ENCODE measurements around the gene SIAH2.

Gene SIAH2

DNA sequence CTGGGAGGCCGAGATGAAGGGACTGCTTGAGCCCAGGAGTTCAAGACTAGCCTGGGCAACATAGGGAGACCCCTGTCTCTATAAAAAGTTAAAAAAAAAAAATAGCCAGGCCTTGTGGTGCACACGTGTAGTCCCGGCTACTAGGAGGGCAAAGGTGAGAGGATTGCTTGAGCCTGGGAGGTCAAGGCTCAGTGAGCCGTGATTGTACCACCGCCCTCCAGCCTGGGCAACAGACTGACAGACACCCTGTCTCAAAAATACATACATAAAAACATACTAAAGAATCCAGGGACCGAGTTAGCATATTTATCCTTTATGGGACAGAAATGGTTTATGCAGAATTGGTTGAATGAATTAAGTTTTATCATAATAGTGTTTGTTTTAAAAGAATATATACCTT is 13.7 kb downstream of the SIAH2 start:
- DNase-seq = no peak

DNA sequence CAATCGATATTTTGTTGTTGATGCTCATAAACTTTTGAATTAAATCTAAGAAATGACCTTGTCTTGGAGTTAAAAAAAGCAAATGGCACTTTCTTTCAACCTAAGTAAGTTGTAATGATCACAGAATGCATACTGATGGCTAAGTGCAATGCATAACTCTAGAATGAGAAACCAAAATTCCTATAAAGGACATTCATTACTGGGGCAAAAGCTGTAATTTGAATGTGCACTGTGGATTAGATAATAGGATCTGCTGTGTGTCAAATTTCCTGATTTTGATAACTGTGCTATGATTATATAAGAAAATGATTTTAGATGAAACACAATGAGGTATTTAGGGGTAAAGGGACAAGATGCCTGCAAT is 14.3 kb downstream of the SIAH2 start:
- no peak for DNase-seq

DNA sequence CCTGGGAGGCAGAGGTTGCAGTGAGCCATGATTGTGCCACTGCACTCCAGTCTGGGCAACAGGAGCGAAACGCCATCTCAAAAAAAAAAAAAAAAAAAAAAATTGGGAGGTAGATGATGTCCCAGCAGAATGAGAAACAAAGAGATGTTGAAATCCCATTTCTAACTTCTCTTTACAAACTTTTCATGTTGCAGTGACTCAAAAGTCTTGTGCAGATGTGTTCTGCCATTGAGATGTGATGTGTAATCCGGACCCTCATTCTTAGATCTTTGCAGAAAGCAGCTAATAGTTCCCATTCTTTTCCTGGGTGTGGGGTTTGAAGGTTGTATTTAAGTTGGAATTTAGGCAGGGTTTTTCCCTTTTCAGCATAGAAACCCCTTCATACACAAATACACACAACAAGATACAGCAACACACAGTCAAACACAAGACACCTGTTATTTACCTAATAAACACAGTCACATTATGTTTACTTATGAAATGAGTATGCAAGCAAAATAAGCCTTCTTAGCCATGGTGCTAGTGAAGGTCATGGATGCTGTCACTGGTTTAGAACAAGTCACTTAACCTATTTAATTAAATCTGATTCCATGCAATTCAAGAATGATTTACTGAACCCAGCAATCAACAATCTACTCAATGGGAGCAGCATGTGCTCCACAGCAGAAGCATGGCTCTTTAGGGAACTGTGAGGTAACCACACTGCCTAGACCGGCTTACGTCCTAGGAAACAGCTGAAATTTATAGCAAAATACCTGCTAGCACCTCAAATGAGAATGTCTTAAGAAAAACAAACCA is 14.9 kb downstream of the SIAH2 start:
- no peak for DNase-seq

DNA sequence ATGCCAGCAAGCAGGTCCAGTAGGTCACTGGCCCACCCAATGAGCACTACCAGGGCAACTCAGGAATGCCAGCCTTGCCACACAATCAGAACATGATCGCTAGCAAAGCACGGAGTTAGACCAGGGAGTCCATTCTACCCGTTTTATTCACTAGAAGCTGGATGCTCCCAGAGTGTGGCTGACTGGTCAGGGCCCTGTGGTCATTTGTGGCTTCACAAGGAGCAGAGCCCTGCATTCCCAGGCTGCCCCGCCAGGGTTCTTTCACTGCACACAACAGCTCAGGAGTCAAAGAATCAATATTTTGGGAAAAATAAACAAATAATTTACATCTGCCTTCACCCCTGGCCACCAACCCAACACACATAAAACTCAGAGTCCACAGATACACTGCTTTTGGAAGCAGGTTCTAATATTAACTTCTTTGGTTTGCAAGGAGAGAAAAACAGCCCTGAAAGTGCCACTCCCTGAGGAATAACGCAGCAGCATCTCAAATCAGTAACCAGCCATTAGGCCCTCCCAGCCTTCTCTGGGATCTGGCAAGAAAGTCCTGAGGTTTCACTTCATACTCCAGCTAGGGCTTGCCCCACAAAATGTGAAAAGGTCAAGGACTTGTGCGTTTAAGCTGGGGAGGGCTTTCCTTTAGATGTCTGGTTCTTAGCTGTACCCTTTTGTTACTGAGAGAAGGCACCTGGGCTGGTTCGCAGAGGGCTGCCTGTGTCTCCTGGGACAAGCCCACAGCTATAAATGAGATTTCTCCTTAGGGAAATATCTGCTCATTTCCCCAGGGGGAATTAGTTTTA is 16.0 kb downstream of the SIAH2 start:
- no peak for DNase-seq

DNA sequence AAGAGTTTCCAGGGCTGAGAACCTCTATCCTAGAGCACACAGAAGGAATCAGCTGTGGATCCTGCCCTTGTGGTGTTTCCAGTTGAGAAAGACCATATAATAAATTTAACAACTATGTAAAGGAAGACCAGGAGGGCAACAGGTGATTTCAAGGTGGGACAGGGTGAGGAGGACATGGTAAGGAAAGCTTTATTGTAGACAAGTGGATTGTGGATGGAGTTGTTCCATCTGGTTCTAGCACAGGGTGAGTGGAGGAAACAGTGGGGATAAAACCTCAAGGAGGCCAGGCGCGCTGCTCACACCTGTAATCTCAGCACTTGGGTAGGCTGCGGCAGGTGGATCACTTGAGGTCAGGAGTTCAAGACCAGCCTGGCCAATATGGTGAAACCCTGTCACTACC is 17.1 kb downstream of the SIAH2 start:
- no peak for DNase-seq

DNA sequence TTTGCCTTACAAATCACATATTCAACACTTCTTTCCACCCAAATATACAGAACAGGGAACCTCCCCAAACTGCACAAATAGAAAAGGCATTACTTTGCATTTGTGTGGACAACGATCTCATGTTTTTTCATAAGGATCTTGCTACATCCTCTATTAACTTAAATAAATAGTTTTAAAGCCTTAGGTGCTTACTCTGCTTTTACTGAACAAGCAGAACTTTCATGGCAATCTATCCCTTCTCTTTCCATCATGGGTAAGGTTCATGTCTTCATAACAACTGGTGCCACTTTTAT is 18.1 kb downstream of the SIAH2 start:
- DNase-seq = no peak

DNA sequence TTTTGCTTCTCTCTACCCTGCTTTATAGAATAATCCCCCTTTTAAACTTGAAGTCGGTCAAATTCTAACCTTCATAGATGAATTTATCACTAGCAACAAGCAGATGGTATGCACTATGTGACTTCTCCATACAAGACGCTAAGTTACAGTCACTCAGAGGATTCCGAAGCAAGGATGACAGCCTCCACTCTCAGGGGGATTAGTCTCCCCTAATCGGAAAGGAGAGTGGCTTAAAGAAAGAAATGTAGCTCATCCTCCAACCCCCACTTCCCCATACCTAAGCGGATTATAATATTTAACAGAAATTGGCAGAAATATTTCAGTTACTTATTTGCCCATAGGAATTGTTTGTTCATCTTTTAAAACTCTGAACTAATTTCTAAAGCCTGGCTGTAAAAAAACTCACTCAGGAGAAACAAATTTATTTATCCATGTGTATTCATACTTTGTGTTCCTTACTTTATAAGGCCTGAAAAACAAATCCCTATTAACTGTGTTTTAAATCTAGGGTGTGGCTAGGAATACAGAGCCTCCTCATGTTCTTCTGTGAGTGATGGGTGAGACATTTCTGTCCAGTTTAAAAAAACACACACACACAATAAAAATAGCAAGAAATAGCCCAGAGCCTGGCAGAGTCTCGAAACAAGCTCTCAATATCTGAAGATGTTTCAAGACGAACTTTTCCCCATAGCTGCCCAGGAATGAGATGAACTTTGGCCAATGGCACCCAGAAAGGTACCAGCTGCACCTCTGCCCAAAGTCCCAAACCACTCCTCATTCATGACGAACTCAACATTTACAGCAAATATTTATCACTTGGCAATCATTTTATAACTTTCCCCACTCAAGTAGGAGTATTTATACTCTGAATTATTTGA is 18.7 kb downstream of the SIAH2 start:
- DNase-seq = no peak

DNA sequence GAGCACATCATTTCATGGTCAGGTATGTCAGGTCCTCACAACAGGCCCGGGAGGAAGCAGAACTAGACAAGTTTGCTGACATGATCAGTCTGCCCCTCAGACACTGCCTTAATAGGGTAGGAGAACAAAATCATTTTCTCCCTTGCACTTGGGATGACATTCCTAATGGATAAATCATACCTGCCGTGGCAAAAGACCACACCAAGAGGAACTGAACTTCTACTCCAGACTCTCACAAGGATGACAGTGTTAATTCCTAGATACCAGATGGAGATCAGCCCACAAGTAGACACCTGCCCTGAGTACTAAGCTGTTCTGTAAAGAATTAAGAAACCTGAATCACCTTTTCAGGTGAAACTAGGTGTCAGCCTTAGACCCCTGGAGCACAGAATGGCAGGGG is 19.5 kb downstream of the SIAH2 start:
- no peak for DNase-seq

DNA sequence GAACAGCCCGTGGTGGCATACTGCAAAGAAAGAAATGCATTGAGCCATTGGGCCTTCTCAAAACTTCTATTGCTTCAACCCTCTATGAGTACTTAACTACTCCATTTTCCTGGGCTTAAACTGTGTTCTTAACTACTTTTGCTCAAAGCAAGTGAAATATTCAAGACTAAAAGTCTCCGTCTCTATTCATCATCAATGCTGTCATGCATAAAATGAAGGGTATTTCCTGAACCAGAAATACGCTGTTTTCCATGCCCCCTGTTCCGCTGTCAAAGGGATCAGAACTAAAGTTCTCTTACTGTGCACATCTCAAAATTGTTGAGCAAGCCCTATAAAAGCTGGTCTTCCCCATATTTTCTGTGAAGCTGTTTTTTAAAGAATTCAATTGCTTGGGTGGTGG is 20.3 kb downstream of the SIAH2 start:
- DNase-seq = no peak

DNA sequence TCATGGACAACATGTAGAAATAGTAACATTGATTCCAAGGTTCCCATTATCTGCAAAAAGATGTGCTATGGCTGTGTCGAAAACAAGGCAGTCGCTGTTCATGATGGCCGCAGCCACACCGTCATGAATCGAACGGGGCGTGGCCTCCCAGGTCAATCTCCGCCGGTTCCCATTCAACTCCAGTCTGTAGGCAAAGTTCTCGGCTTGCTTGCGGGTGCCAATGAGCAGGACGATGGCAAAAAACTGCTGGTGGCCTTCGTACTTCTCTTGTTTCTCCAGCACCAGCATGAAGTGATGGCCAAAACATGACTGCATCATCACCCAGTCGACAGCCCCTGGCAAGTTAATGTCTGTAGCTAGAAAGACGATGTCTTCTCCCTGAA is 20.8 kb downstream of the SIAH2 start:
- no peak for DNase-seq

DNA sequence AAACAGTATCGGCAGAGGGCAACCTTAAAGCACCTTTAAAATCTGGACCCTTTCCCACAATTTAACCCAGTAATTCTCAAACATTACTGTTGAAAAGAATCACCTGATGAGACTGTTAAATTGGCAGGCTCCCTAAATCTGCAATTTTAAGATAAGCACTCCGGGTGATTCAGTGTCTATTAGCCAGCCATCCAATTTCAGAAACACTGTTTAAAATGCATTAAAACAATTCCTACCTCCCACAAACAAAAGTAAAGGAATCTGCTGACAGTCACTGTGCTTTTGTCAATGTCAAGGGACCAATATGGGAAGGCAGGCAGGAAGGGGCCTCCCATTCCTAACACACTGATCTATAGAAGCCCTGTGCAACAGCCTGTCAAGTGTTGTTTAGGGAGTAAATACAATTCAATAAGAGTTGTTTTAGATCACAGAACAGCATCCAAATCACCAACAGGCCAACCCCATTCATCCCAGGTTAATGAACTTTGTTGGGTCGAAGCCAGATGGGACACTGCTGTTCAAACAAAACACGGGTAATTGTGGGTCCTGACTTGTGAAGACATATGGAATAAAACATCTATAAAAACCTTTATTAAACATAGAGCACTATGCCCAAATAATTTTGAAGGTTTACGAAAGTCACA is 21.4 kb downstream of the SIAH2 start:
- DNase-seq = no peak

DNA sequence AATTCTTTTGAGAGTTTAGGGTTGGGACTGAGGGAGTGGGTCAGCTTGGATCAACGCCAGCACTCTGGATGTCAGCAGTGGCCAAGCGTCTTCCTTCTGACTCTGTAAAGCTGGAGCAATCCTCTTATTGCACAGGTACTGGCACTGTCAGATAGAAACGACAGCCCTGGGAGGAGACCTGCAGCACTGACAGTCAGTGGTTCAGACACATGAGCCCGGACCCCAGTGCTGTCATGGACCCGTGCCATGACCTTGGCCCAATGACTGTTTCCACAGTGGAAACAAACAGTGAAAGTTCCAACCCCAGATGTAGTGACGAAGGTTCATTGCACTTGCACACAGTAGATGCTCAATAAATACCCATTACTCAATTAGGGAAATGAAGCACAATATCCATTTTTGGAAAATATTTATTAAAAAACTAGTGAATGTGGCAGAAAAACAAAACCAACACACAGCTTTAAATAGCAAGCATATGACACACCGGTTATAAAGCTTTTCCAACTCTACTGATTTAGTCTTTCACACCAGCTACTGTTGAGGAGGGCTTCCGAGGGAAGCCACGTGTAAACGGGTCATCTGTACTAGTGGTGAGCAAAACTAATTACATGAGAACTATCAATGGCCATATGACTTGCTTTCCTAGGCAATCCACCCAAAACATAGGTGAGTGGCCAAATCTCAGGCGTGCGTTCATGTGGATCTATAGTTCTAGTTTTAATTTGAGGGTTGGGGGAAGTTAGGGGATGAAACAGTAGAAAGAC is 22.1 kb downstream of the SIAH2 start:
- DNase-seq = no peak

DNA sequence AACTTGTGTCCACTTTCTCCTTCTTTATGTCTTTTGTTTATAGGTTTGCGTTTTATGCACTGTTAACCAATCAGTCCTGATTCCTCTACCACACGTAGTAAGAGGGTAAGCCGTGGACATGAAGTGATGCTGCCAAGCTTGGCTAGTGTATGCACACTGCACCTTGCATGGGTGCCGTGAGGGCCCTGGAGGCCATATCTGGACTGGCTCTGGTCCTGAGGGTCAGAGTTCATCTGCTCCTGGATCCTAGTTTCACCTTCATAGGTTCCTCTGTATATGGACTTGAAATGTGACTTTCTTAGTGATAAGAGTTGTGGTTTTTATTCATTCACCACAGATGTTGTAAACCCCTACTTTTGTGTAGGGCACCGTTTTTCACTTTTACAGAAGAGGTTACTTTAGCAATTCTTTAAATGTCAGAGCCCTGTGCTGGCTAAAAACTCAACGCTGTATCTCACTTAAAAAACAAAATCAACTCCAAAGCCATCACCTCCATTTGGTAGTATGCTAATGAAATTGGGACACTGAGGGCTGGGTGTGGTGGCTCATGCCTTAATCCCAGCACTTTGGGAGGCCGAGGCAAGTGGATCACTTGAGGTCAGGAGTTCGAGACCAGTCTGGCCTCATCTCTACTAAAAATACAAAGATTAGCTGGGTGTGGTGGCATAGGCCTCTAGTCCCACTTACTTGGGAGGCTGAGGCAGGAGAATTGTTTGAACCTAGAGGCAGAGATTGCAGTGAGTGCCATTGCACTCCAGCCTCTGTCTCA is 22.9 kb downstream of the SIAH2 start:
- no peak for DNase-seq

DNA sequence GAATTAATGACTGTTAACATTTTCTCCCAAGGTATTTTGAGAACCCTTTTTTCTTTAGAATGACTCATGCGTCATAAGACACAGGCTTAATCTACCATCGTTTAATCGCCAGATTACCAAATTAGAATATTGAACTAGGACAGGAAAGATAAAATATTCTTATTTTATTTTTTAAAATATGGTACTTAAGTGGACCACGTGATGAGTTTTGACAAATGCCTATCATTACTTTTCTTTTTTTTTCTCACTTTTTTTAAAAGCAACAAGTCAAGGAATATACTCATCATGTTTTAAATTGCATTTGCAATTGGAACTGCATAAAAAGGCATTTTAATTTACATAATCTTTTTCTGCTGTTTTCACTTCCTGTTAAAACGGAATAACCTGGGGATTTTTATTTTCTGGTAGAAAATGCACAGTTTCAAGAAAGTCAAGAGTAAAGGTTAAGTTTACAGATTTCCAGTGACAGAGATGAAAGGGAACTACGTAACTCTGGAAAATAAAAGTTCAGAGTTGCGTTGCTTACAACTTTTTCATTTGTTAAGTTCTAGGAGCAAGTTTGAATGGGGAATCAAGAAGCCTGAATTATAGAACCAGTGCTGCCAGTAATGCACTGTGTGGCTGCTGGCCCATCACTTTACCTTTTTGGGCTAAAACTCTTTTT is 23.6 kb downstream of the SIAH2 start:
- DNase-seq = no peak

DNA sequence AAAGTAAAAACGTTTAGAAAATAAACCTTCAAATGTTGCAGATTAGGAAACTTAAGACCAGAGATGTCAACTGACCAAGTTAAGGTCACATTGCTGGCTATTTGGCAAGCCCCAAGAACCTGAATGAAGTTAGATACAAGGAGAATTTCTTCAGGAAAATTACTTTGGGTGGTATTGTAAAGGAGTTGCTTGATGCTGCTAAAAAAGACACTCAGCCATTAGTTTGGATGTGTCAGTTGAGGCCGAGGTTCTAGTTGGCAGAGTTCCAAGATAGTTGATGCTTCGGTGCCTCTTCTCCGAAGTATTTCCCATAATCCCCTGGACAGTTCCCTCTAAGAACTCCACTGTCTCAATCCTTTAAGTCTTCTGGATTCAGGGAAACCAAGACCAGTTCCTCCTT is 24.3 kb downstream of the SIAH2 start:
- no peak for DNase-seq

DNA sequence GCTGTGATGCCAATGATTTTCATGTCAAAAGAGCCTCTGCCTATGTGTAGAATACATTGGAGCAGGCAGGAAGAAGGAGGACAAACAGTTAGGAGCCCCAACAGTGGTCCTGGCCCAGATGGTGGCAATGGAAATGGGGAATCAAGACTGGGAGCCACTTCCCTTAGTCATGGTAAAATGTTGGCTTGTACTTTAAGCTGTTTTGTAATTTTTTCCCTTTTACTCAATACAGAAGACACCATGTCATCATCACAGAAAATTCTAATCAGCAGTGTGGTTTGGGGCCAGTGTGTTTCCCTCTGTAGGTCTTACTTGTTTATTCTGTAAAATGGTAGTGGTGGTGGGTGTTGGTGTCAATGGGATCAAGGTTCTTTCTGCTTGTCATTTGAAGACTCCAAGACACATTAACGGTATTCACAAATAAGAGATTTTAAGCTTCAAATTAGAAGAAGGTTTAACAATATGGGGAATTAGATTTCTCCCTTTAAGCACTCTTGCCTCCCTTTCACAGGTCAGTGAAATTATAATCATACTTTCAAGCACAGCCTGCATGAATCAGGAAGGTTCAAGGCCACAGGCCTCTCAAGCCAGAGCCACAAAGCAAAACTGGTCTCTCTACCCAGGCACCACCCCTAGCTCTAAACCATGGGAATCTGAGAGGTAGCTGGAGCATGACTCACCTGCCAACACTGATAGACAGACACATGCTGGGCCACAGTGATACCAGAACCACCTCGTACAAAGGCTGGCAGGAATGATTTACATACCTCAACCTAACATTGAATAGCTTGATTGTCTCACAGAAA is 24.9 kb downstream of the SIAH2 start:
- no peak for DNase-seq

DNA sequence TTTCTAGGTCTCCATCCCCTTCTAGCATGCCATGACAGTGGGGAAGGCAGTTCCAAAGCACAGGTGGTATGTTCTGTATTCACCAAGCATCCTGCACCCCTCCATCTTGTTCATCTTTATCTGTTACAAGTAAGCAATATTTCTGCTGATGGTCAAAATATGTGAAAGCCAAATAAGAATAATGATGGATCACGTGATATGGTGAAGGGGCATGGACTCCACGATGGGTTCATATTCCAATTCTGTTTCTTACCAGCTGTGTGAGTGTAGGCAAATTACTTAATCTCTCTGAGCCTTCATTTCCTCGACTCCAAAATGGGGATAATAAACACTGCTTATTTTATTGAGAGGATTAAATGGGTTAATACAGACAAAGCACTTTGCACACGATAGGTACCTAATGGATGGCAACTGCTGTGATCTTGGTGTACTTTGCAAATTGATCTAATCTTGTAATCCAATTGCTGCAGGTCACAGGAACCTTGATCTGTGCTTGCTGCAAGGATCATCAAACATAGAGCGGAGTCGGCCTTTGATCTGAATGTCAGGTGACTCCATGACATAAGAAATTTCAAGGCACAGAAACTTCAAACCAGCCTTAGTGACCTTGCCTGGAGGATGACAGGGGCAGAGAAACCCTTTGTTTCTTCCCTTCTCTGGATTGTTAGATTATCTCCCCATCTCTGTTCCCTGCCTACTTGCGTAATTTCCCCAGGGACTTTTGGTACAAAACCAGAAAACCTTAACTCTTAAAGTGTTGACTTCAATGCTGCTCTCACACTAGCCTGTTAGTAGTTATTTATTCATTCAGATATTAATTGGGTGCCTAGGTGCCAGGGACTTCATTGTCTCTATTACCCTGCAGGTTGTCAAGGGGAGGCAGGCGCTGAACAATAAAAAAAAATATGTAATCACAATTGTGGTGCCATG is 25.8 kb downstream of the SIAH2 start:
- DNase-seq = no peak

DNA sequence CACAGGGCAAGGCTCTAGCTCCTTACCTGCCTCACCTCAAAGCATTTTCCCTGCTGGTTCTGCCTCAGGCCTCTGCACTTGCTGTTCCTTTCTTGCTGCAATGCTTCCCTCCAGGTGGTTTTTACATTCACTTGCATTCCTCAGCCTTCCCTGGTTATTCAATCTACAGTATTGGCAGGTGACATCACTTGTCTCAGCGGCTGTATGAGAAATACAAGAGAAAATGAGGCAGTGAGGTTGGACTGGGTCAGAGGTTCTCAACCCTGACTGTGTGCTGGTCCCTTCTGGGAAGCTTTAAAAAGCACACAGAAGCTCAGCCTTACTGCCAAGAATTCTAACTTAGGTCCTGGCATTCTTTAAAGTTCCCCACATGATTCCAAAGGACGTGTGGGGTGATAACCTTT is 26.7 kb downstream of the SIAH2 start:
- DNase-seq = no peak

DNA sequence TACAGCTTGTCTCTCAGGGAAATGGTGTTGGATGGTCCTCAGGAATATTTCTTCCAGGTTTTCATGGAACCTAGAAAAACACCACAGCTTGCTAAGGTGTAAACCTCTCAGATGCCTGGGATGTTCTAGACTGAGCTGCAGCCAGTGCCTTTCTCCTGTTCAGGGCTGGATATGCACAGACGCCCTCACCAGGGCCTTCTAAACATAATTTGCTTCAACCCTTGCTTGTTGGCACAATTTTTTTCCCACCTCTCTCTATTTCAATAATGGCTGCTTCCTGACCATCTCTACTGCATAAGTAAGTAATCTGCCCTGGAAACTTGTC is 28.2 kb downstream of the SIAH2 start:
- DNase-seq = no peak

All from right kidney (tissue), 1 donor.